Mammary epithelial cell (primary cell): ENCODE data around the gene MAZ.

Experiments used
- CTCF ChIP-seq, 2 donors: IDR thresholded peaks in 1 of 2; conservative IDR thresholded peaks in 1 of 2; 2 replicates each; pipeline ENCODE4 v1.5.1; 2011 to 2012; ENCODE audit warnings: inconsistent platforms in 2 of 2, low read length in 2 of 2, mild to moderate bottlenecking in 2 of 2, control low read depth in 1 of 2, low read depth in 1 of 2; ENCODE audit not compliant: insufficient read depth in 1 of 2; ENCODE audit errors: extremely low read depth in 1 of 2
- EZH2 ChIP-seq: IDR thresholded peaks from 2 replicates; pipeline ENCODE4 v1.6.1; 2012; ENCODE audit warnings: low read length, inconsistent platforms, borderline replicate concordance

GRCh38 chr16:29779474-29779873 is 26.9 kb upstream of the MAZ start:
- TF ChIP-seq CTCF (conservative IDR thresholded peaks at IDR 0.05 in 1 of 2, IDR thresholded peaks at IDR 0.05 in 1 of 2; ENCODE audit: extremely low read depth in 1 of 2, insufficient read depth in 1 of 2, low read depth in 1 of 2, low read length in 2 of 2), result no peak
- no peak for TF ChIP-seq EZH2
